Lower leg skin (tissue), 3 donors: Measurements from ENCODE around the gene CASP10.

Source experiments
- CTCF ChIP-seq, 3 donors: fragments of 450-650 bp; IDR thresholded peaks; one replicate each; pipeline ENCODE4 v1.5.1; 2016; ENCODE audit warnings: antibody characterized with exemption in 3 of 3, mild to moderate bottlenecking in 3 of 3, moderate library complexity in 2 of 3
- POLR2A ChIP-seq, 2 donors: fragments of 450-650 bp; IDR thresholded peaks; one replicate each; pipeline ENCODE4 v1.6.1; 2016 to 2017; ENCODE audit warnings: antibody characterized with exemption in 2 of 2, mild to moderate bottlenecking in 1 of 2, moderate library complexity in 1 of 2

- TF ChIP-seq CTCF (IDR thresholded peaks at IDR 0.05), result no peak
- TF ChIP-seq POLR2A (IDR thresholded peaks at IDR 0.05), result no peak
Observed at GRCh38 chr2:201228912-201229290, 46.0 kb downstream of the CASP10 start.
